Suprapubic skin (tissue), 4 donors: ENCODE data around the gene RAI2. TPM values are rescaled to one million over a fixed set of nuclear protein-coding genes. Genes with fewer than 3 reads are reported as not detected.

Experiments used
- DNase-seq, 2 donors: peaks; one replicate each; pipeline ENCODE4 v3.0.0-alpha.2; 2019; ENCODE audit warnings: low spot score in 2 of 2
- H3K27ac ChIP-seq: fragments of 200-600 bp; sonication (generic); one replicate; pipeline ENCODE4 v1.5.1; 2019
- H3K27me3 ChIP-seq: fragments of 200-600 bp; sonication (generic); one replicate; pipeline ENCODE4 v1.5.1; 2019
- H3K36me3 ChIP-seq: fragments of 200-600 bp; sonication (generic); one replicate; pipeline ENCODE4 v1.5.1; 2019
- H3K4me1 ChIP-seq: fragments of 200-600 bp; sonication (generic); one replicate; pipeline ENCODE4 v1.5.1; 2019
- H3K4me3 ChIP-seq: fragments of 200-600 bp; sonication (generic); one replicate; pipeline ENCODE4 v1.5.1; 2019; ENCODE audit warnings: mild to moderate bottlenecking
- H3K9me3 ChIP-seq: fragments of 200-600 bp; sonication (generic); one replicate; pipeline ENCODE4 v1.5.1; 2019
- EP300 ChIP-seq: sonication (generic); formaldehyde crosslinking; IDR thresholded peaks from one replicate; pipeline ENCODE4 v1.6.1; 2017; ENCODE audit warnings: antibody characterized with exemption
- POLR2A ChIP-seq, 2 donors: fragments of 450-650 bp; IDR thresholded peaks; one replicate each; pipeline ENCODE4 v1.6.1; 2017; ENCODE audit warnings: antibody characterized with exemption in 2 of 2, mild to moderate bottlenecking in 2 of 2, moderate library complexity in 2 of 2
- POLR2AphosphoS5 ChIP-seq, 3 donors: sonication (generic); formaldehyde crosslinking; IDR thresholded peaks; one replicate each; pipeline ENCODE4 v1.6.1; 2017; ENCODE audit warnings: antibody characterized with exemption in 3 of 3
- WGBS: methylation state at CpG from one replicate; pipeline ENCODE4 v1.1.5; 2018; 5-methylcytosine and 5-hydroxymethylcytosine counted together
- total RNA-seq, 4 donors: library from RNA; depleted of rRNA; stranded (reverse); fragments of >200 nt; gene quantifications; one replicate each; pipeline ENCODE4 v1.1.0, GENCODE V29; 2016
- TF ChIP-seq, protein P1 (sequence below), 2 donors: fragments of 200-600 bp in 1 of 2; fragments of 450-650 bp in 1 of 2; sonication (generic) in 1 of 2; IDR thresholded peaks; one replicate each; pipeline ENCODE4 v1.5.1; 2016 to 2019; ENCODE audit warnings: antibody characterized with exemption in 2 of 2, mild to moderate bottlenecking in 1 of 2, moderate library complexity in 1 of 2

Gene RAI2
- total RNA-seq, 4 donors from 2014 or later, result 4.4 to 11.2 (median 6.5) TPM

DNA sequence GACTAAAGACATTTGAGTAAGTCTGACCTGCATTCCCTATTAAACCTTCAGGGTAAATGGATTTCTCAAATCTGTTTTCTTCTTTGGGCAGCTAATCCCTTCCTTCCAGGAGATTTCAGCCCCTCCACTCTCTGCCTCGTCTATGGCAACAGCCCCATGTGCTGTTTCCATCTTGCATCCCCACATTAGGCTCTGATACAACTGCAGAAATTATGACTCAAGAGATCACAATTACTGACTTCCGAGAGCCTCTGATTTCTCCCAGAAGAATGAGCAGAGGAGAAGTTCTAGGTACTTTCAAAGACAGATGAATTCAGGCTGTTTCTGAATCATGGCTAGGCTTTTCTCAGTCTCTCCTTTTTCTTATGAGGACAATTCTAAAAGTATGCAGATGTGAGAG is 38.7 kb downstream of the RAI2 start:
- Histone ChIP-seq H3K4me3 (no peak overlapping the region), H3K27me3 (no peaks in the 10 kb centered on the region), H3K4me1 (no peaks in the 10 kb centered on the region), H3K27ac (no peak overlapping the region), H3K36me3 (no peaks in the 10 kb centered on the region), H3K9me3 (no peaks in the 10 kb centered on the region)
- 66% methylated on average over 2 of the region's 2 CpGs for WGBS
- no peak for DNase-seq
- TF ChIP-seq POLR2AphosphoS5 (IDR thresholded peaks at IDR 0.05), result no peak
- TF ChIP-seq EP300, result no peak
- TF ChIP-seq POLR2A (IDR thresholded peaks at IDR 0.05), result no peak
- TF ChIP-seq, protein P1, sequence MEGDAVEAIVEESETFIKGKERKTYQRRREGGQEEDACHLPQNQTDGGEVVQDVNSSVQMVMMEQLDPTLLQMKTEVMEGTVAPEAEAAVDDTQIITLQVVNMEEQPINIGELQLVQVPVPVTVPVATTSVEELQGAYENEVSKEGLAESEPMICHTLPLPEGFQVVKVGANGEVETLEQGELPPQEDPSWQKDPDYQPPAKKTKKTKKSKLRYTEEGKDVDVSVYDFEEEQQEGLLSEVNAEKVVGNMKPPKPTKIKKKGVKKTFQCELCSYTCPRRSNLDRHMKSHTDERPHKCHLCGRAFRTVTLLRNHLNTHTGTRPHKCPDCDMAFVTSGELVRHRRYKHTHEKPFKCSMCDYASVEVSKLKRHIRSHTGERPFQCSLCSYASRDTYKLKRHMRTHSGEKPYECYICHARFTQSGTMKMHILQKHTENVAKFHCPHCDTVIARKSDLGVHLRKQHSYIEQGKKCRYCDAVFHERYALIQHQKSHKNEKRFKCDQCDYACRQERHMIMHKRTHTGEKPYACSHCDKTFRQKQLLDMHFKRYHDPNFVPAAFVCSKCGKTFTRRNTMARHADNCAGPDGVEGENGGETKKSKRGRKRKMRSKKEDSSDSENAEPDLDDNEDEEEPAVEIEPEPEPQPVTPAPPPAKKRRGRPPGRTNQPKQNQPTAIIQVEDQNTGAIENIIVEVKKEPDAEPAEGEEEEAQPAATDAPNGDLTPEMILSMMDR (IDR thresholded peaks at IDR 0.05), result no peak

DNA sequence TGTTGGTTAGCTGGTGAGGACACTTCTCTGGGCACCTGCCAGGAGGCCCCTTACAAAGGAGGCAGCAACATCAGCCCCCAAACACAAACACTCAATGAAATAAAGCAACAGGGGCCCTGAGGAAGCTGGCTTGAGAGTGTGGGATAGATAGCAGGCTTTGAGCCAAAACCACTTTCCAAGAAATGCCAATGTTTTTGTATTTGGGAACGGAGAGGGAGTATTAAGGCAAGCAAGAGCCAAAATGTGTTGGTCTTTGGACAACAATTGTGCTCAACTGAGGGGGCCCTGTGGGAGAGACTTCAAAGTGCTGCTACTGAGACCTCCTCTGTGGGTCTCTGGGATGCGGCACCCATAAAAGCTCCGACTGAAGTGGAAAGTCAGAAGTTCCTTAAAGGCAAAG is 41.0 kb downstream of the RAI2 start:
- 43% methylated on average over 3 of the region's 3 CpGs for WGBS
- no peaks in the 10 kb centered on the region for H3K27me3 ChIP-seq
- no peak for DNase-seq
- TF ChIP-seq POLR2A (IDR thresholded peaks at IDR 0.05), result no peak
- TF ChIP-seq, protein P1 (IDR thresholded peaks at IDR 0.05), result no peak
- TF ChIP-seq POLR2AphosphoS5 (IDR thresholded peaks at IDR 0.05), result no peak
- no peak for TF ChIP-seq EP300
- no peaks in the 10 kb centered on the region for H3K9me3 ChIP-seq
- H3K4me3 ChIP-seq, result no peak overlapping the region
- no peaks in the 10 kb centered on the region for H3K36me3 ChIP-seq
- H3K27ac ChIP-seq, result no peak overlapping the region
- H3K4me1 ChIP-seq, result no peaks in the 10 kb centered on the region

DNA sequence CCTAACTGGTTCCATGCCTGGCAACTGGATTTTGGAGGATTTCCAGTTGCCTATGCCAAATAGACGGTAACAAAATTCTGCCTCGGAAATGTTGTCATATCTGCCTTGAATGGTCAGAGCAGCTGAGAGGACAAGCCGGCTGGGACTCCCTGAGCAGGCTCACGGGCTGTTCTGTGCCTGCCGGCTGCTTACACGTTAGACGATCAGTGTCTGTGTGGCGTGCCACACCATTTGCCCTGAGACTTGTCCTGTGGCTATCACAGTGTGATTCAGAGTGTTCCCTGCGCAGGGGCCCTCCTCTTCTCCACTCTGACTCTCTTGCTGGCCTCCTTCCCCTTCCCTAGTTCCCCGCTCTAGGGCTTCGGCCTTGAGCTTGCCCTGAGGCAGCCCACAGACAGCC is 42.4 kb downstream of the RAI2 start:
- Histone ChIP-seq H3K36me3 (no peaks in the 10 kb centered on the region), H3K27ac (no peak overlapping the region)
- WGBS, result 76% methylated on average over 11 of the region's 11 CpGs

DNA sequence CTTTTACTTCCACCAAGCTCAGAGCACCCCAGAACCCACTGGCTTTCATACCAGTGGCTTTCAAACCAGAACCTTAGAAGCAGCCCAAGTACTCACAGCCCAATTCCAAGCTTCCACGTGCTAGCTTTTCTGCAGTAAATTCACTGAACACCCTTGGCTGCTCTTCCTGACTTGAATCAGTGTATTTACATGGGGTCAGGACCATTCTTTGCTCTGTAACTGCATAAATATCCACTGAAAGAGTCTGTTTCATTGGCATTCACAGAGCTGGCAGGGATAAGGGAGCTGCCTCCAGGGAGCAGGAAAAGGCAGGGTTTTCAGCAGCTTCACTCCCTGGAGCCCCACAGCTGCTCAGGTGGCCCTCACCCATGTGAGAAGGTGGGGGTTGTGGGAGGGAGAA is 43.8 kb downstream of the RAI2 start:
- no peak overlapping the region for H3K4me3 ChIP-seq
- H3K9me3 ChIP-seq, result no peaks in the 10 kb centered on the region
- no peak for DNase-seq
- H3K27ac ChIP-seq, result no peak overlapping the region
- 38% methylated on average over 1 of the region's 1 CpG for WGBS
- peaks cover 3% of the 10 kb centered on the region for H3K4me1 ChIP-seq
- H3K36me3 ChIP-seq, result no peaks in the 10 kb centered on the region
- TF ChIP-seq EP300 (no peak), POLR2A (IDR thresholded peaks at IDR 0.05) (no peak), POLR2AphosphoS5 (IDR thresholded peaks at IDR 0.05) (no peak)
- TF ChIP-seq, protein P1 (IDR thresholded peaks at IDR 0.05), result no peak
- H3K27me3 ChIP-seq, result no peaks in the 10 kb centered on the region

More for the DNA sequence above, 42.4 kb downstream of the RAI2 start:
- Histone ChIP-seq H3K4me3 (no peak overlapping the region), H3K27me3 (no peaks in the 10 kb centered on the region), H3K4me1 (peaks cover 3% of the 10 kb centered on the region), H3K9me3 (no peaks in the 10 kb centered on the region)
- TF ChIP-seq POLR2AphosphoS5 (IDR thresholded peaks at IDR 0.05) (no peak), POLR2A (IDR thresholded peaks at IDR 0.05) (no peak), EP300 (no peak)
- TF ChIP-seq, protein P1 (IDR thresholded peaks at IDR 0.05), result no peak
- no peak for DNase-seq

DNA sequence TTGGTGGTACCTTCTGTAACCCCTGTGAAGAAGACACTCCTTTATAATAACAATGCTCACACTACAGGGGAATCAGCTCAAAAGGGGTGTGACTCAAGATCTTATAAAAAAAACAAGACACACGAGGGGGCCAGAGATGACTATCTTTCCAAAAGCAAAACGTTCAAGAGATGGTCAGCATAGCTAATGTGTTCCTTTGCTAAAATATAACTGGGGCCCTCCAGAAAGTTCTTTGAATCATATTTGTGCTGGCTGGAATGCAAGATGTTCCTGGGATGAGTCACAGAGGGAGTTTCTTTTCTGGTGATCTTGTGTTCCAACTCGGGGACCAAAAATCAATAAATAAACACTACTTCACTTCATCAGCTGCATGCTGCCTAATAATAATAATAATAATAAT is 46.5 kb downstream of the RAI2 start:
- no peak overlapping the region for H3K27ac ChIP-seq
- DNase-seq, result no peak
- H3K4me3 ChIP-seq, result no peak overlapping the region
- TF ChIP-seq, protein P1 (IDR thresholded peaks at IDR 0.05), result no peak
- no peak for TF ChIP-seq POLR2AphosphoS5 (IDR thresholded peaks at IDR 0.05)
- TF ChIP-seq EP300, result no peak
- TF ChIP-seq POLR2A (IDR thresholded peaks at IDR 0.05), result no peak
- no peaks in the 10 kb centered on the region for H3K36me3 ChIP-seq
- peaks cover 3% of the 10 kb centered on the region for H3K4me1 ChIP-seq
- H3K9me3 ChIP-seq, result no peaks in the 10 kb centered on the region
- no peaks in the 10 kb centered on the region for H3K27me3 ChIP-seq
- WGBS, result 12% methylated on average over 3 of the region's 3 CpGs
